NCI-H2107 (cell line): ENCODE data around the gene CD24.

ENCODE experiments used
- DNase-seq: peaks from one replicate; lab custom pipeline; 2025; lab: John Stamatoyannopoulos, UW

Gene CD24

DNA sequence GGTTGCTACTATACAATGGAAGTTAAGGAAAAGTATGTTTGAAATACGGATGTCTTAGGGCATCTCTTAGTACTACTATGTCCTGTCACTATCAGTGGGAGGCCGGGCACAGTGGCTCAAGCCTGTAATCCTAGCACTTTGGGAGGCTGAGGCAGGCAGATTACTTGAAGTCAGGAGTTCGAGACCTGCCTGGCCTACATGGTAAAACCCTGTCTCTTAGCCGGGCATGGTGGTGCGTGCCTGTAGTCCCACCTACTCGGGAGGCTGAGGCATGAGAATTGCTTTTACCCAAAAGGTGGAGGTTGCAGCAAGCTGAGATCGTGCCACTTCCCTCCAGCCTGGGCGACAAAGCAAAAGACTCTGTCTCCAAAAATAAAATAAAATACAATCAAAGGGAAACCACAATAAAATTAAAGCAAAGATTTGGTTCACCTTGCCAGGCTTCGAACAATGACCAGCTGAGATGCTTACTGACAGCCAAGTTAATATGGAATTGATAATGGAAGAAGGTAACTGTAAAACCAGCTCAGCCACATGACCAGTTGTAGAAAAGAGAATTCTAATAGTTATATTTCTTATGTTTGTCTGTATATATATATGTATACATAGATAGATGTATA is 6.5 kb downstream of the CD24 start:
- DNase-seq: no peak

DNA sequence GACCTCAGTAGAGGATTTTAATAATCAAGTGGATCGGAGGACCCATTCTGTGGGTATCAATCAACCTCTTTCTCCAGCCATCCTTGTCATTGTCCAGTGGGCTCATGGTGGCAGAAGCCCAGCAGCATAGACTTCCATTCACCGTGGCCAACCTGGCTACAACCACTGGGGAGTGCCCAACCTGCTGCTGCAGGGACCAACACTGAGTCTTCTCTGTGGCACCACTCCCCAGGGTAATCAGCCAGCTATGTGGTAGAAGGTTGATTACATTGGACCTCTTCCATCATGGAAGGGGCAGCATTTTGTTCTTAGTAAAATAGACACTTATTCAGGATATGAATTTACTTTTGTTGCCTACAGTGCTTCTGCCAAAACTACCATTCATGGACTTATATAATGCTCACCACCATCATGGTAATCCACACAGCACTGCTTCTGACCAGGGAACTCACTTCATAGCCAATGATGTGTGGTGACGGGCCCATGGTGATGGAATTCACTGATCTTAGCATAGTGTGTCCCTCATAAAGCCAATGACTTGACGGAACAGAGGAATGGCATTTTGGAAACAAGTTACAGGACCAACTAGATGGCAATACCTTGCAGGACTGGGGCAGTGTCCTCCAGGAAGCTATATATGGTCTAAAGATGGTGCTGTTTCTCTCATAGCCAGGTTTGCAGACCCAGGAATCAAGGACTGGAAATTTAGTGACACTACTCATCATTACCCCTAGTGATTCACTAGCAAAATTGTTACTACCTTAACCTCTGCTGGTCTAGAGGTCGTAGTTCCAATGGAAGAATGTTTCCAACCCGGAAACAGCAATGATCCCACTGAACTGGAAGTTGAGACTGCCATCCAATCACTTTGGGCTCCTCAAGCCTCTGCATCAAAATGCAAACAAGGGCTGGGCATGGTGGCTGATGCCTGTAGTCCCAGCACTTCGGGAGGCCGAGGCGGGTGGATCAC is 7.6 kb downstream of the CD24 start:
- DNase-seq: no peak

DNA sequence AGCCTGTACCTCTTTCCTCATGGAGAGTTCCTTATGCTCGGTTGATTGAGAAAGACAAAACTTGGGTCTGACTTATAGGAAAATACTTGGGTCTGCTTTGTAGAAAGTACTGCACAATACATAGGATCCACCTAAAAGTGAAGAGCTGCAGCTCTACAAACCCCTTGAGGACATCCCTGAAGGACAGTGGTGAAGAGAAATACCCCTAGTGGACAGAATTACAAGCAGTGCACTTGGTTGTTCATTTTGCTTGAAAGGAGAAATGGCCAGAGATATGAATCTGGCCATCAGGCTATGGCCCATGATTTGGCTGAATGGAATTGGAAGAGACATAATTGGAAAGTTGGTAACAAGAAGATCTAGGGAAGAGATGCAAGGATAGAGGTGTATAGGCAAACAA is 8.3 kb downstream of the CD24 start:
- no peak for DNase-seq

- no peak for DNase-seq
These were observed 9.6 kb downstream of the CD24 start for GRCh38 chr6:106964954-106965353.

DNA sequence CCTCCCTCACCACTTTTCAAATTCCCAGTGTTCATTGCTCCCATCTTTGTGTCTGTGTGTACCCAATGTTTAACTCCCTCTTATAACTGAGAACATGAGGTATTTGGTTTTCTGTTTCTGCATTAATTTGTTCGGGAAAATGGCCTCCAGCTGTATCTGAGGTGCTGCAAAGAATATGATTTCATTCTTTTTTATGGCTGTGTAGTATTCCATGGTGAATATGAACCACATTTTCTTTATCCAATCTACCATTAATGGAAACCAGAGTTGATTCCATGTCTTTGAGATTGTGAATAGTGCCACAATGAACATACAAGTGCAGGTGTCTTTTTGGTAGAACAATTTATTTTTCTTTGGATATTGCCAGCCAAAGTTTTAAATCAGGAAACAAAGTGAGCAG is 10.4 kb downstream of the CD24 start:
- no peak for DNase-seq

- no peak for DNase-seq
These were observed 11.0 kb downstream of the CD24 start for GRCh38 chr6:106963544-106963943.

DNA sequence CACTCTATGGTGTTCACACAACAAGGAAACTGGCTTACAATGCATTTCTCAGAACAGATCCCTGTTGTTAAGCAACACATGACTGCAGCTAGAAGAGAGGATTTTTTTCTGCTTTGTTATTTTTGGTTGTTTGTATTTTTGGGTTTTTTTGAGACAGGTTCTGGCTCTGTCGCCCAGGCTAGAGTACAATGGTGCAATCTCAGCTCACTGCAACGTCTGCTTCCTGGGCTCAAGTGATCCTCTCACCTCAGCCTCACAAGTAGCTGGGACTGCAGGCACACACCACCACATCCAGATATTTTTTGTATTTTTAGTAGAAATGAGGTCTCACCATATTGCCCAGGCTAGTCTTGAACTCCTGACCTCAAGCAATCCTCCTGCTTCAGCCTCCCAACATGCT is 12.7 kb downstream of the CD24 start:
- no peak for DNase-seq

DNA sequence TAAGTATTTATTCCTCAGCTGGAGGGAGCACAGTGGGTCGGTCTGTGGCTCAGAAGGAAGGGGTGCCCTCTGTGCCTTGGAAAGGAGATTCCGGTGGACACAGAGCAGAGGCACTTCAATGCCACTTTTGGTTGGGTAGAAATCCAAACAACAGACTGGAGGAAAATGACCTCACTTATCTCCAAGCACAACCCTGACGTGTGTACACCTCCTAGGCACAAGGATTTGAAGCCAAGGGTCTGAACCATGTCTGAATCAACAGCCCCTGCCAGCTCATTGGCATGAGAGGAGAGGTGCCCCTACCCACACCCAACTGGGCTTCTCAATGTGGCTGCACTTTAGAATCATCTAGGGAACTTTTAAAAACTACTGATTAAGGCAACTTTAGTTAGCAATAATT is 13.4 kb downstream of the CD24 start:
- DNase-seq: no peak

- no peak for DNase-seq
These were observed 14.5 kb downstream of the CD24 start for GRCh38 chr6:106959985-106960384.

DNA sequence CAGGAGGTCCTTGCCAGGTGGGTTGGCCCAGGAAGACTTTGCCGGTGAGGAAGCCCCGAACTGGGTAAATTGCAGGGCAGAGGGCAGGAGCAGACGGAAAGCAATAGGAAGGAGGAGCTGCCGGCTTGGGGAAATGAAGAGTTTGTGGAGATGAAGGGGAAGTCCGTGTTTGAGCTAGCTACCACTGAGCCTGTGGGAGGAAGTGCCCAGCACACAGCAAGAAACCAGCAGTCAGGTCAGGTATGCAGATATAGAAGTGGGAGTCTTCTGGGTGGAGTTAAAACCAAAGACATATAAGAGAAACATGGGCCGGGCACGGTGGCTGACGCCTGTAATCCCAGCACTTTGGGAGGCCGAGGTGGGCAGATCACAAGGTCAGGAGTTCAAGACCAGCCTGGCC is 34.7 kb downstream of the CD24 start:
- DNase-seq: no peak

GRCh38 chr6:106939208-106939607 is 35.3 kb downstream of the CD24 start:
- DNase-seq: no peak

DNA sequence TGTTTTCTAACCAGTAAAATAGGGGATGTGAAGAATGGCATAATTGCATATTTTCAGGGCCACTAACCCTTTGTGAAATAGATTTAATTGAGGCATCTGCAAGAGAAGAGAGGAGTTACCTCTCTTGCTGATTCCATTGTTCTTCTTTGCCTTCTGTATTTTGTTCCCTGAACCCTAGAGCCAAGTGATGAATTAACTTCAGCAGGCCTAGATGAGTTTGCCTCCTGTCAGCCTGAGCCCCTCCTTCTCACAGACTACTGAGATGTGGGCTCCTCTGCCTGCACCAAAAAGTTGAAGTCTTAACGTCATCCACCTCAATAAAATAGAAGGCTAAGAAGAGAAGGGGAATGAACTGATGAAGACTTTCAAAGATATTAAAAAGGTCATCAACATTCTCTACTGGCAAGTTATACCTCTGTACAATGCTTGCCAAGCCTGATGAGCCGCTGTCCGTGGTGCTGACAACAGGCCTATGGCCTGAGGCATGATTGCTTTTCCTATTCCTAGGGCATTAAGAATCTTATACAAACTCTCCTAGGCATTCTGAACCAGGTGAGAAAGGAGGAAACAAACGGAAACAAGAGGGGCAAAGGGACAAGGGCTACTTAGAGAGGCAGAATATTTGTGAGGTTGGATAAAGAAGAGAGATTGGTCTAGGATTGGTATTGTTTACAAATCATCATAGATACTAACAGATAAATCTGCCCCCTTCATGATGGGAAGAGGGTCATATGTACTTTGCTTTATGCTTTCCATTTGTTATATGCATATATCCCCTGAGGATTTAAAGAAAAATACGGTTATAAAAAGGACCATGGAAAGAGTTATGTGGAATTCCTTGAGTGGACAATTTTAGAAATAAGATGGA is 46.8 kb downstream of the CD24 start:
- DNase-seq: no peak

DNA sequence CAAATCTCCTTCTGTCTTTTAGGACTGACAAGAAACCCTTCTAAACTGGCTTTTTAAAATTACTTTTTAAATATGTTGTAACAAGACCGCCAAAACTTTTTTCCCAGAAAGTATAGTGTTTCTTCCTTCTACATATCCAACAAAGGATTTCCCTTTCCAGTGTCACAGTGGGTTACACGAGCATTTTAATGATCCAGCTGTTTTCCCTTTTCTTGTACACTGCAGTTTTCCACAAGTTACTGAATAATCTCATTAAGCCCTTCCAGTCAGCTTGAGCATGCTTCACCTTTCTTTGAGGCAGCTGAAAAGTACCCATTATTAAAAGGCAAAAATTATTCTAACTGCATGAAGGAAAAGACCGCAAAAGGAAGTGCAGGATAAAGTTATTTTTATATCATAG is 48.6 kb downstream of the CD24 start:
- no peak for DNase-seq

DNA sequence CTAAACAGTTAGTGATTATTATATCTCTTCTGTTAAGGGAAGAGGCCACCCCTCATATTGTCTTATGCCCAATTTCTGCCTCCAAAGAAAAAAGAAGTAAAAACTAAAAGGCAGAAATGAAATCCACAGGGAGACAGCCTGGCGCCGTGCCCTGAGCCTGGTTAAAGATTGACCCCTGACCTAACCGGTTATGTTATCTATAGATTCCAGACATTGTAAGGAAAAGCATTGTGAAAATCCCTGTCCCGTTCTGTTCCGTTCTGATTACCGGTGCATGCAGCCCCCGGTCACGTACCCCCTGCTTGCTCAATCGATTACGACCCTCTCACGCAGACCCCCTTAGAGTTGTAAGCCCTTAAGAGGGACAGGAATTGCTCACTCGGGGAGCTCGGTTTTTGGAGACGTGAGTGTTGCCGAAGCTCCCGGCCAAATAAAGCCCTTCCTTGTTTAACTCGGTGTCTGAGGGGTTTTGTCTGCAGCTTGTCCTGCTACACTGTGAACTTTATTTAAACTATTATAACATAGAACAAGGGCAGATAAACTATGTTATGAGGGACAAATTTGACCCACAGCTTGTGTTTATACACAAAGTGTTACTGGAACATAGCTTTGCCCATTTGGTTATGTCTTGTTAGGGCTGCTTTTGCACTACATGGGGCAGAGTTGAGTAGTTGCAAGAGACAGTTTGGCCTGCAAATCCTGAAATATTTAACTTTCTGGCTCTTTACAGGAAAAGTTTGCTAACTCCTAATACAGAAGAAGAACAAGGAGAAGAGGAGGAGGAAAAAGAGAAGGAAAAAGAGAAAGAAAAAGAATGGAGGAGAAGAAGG is 49.6 kb downstream of the CD24 start:
- DNase-seq: no peak

DNA sequence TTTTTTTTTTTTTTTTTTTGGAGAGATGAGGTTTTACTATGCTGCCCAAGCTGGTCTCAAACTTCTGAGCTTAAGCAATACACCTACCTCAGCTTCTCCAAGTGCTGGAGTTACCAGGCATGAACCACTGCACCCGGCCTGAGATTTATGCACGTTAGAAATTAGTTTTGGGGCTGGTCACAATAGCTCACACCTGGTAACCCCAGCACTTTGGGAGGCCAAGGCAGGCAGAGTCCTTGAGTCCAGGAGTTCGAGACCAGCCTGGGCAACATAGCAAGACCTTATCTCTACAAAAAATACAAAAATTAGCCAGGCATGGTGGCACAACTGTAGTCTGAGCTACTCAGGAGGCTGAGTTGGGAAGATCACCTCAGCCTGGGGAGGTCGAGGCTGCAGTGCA is 51.9 kb downstream of the CD24 start:
- no peak for DNase-seq
